ENCODE results near the gene STAM. TPM values are rescaled to one million over a fixed set of nuclear protein-coding genes. Genes with fewer than 3 reads are reported as not detected.

STAM gene
- total RNA-seq, 1 experiment from 2014 or later, result 38.8 TPM

DNA sequence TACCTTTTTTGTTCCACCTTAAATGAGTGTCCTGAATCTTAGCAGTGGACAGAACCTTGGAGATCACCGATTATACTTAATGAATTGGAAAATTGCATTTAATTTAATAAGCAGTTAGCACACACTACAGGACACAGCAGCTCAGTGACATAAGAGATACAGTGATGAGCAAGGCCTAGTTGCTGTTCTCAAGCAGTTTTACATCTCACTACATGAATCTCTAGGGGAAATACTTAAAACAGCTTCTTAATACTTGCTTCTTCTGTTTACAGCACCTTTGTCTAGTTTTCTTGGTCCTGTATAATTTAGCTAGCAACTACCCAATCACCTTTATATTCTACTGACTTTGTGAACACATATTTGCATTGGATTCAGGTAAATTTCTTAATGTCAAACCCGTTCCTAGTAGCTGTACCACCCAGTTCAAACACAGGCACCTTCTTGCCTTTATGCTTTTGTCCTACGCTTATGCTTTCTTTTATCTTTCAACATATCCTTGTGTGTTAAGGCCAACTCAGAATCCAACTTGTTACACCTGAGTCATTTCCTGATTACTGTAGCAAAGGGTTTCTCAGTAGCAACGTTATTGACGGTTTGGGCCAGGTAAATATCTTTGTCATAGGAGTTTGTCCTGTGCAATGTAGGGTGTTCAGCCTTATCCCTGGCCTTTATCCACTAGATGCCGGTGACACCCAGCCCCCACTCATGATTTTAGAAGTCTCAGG, 1.8 kb downstream of the STAM start:
- Histone ChIP-seq H3K4me3 (peak overlapping the region; percentile 96), H3F3A (ENCODE audit: insufficient read depth, low read depth) (peaks cover 27% of the 10 kb centered on the region; the same call in 1 of the 2 replicates), H3K79me2 (ENCODE audit: low read depth) (peaks cover 84% of the 10 kb centered on the region), H3K9me3 (ENCODE audit: insufficient read depth, low read depth) (no peaks in the 10 kb centered on the region), H4K20me1 (ENCODE audit: insufficient read depth) (no peaks in the 10 kb centered on the region), H3K9me2 (ENCODE audit: insufficient read depth) (no peaks in the 10 kb centered on the region), H3K27ac (peak overlapping the region; percentile 91), H3K4me2 (peak overlapping the region; percentile 80), H2AFZ (no peak overlapping the region), H3K27me3 (ENCODE audit: insufficient read depth, low read depth) (no peaks in the 10 kb centered on the region), H3K4me1 (replicated peaks; ENCODE audit: insufficient read depth) (peaks cover 30% of the 10 kb centered on the region), H3K36me3 (ENCODE audit: low read depth) (no peaks in the 10 kb centered on the region)
- no TSS peak for BruUV-seq (replicated peaks)
- peak; percentile 16 to 82 for DNase-seq
- ChIA-PET CTCF (no interaction called here), POLR2A (ENCODE audit: unreplicated experiment) (interaction anchor here (0.7 kb wide), 1 partner anchor 29 kb away, joined by 9 read pairs; no protein-coding TSS in a partner anchor)
- TF ChIP-seq, protein P1, sequence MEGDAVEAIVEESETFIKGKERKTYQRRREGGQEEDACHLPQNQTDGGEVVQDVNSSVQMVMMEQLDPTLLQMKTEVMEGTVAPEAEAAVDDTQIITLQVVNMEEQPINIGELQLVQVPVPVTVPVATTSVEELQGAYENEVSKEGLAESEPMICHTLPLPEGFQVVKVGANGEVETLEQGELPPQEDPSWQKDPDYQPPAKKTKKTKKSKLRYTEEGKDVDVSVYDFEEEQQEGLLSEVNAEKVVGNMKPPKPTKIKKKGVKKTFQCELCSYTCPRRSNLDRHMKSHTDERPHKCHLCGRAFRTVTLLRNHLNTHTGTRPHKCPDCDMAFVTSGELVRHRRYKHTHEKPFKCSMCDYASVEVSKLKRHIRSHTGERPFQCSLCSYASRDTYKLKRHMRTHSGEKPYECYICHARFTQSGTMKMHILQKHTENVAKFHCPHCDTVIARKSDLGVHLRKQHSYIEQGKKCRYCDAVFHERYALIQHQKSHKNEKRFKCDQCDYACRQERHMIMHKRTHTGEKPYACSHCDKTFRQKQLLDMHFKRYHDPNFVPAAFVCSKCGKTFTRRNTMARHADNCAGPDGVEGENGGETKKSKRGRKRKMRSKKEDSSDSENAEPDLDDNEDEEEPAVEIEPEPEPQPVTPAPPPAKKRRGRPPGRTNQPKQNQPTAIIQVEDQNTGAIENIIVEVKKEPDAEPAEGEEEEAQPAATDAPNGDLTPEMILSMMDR (conservative IDR thresholded peaks at IDR 0.05), result no peak
- TF ChIP-seq EZH2 (IDR thresholded peaks at IDR 0.05; ENCODE audit: low read depth), result no peak
- intact Hi-C loops (cut with micrococcal nuclease; ENCODE audit: unreplicated experiment), result loop anchor here (2.0 kb wide), 1 partner anchor 27 kb away; no protein-coding TSS in a partner anchor

DNA sequence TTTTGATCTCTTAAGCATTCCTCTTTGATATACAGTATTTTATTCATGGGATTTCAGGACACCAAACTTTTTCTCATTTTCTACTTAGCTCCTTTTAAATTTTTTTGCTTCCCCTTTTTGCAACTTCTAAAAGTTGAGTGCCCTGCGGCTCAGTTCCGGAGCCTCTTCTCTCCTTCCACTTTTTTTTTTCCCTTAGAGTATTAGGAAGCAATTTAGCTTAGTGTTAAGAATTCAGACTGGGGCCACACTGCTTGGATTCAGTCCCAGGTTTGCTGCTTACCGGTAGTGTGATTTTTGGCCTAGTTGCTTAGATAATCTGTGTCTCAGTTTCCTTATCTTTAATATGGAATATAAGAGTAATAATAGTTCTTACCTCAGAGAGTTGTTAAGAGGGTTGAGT, 3.4 kb downstream of the STAM start:
- intact Hi-C loops (cut with micrococcal nuclease; ENCODE audit: unreplicated experiment), result no loop called here
- Histone ChIP-seq H3K79me2 (ENCODE audit: low read depth) (peaks cover 90% of the 10 kb centered on the region), H2AFZ (no peak overlapping the region), H3K9me2 (ENCODE audit: insufficient read depth) (no peaks in the 10 kb centered on the region), H3K4me1 (replicated peaks; ENCODE audit: insufficient read depth) (peaks cover 25% of the 10 kb centered on the region), H3K9me3 (ENCODE audit: insufficient read depth, low read depth) (peaks cover 4% of the 10 kb centered on the region; the same call in 1 of the 2 replicates), H4K20me1 (ENCODE audit: insufficient read depth) (no peaks in the 10 kb centered on the region), H3K36me3 (ENCODE audit: low read depth) (peaks cover 6% of the 10 kb centered on the region), H3K4me2 (0 out of 2 replicates have a peak overlapping the region, but pooled peaks have one; percentile 80), H3K4me3 (no peak overlapping the region), H3K27me3 (ENCODE audit: insufficient read depth, low read depth) (no peaks in the 10 kb centered on the region), H3K27ac (no peak overlapping the region), H3F3A (ENCODE audit: insufficient read depth, low read depth) (peaks cover 24% of the 10 kb centered on the region; the same call in 1 of the 2 replicates)
- no TSS peak for BruUV-seq (replicated peaks)
- ChIA-PET POLR2A (ENCODE audit: unreplicated experiment) (no interaction called here), CTCF (interaction anchor here (1.0 kb wide), 1 partner anchor 140 kb away, joined by 3 read pairs; no protein-coding TSS in a partner anchor)
- TF ChIP-seq EZH2 (IDR thresholded peaks at IDR 0.05; ENCODE audit: low read depth), result no peak
- TF ChIP-seq, protein P1 (conservative IDR thresholded peaks at IDR 0.05), result no peak
- DNase-seq, result no peak

DNA sequence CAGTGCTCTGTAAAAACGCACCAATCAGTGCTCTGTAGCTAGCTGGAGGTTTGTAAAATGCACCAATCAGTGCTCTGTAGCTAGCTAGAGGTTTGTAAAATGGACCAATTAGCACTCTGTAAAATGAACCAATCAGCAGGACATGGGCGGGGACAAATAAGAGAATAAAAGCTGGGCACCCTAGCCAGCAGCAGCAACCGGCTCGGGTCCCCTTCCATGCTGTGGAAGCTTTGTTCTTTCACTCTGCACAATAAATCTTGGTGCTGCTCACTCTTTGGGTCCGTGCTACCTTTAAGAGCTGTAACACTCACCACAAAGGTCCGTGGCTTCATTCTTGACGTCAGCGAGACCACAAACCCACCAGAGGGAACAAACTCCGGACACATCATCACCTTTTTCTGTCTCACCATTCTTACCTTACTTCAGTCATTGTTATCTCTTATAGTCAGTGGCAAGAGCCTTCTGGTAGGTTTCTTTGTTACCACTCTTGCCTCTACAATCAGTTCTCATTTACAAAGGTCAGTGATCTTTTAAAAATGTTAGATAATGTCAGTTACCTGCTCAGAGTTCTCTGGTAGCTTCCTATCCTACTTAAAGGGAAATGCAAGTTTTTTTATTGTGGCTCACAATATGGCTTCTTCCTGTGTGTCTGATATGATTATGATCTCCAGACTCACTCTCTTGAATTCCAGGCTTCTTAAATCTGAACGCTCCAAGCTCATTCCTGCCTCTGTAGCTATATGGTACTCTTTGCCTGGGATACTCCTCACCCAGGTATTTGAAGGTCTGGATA, 4.5 kb downstream of the STAM start:
- Histone ChIP-seq H2AFZ (no peak overlapping the region), H3K27ac (no peak overlapping the region), H3K9me2 (ENCODE audit: insufficient read depth) (no peaks in the 10 kb centered on the region), H4K20me1 (ENCODE audit: insufficient read depth) (no peaks in the 10 kb centered on the region), H3F3A (ENCODE audit: insufficient read depth, low read depth) (peaks cover 15% of the 10 kb centered on the region; the same call in 1 of the 2 replicates), H3K27me3 (ENCODE audit: insufficient read depth, low read depth) (no peaks in the 10 kb centered on the region), H3K79me2 (ENCODE audit: low read depth) (peaks cover 93% of the 10 kb centered on the region), H3K36me3 (ENCODE audit: low read depth) (peaks cover 16% of the 10 kb centered on the region), H3K9me3 (ENCODE audit: insufficient read depth, low read depth) (peaks cover 9% of the 10 kb centered on the region; the same call in 1 of the 2 replicates), H3K4me2 (no peak overlapping the region), H3K4me3 (no peak overlapping the region), H3K4me1 (replicated peaks; ENCODE audit: insufficient read depth) (peaks cover 21% of the 10 kb centered on the region)
- CTCF ChIA-PET, result interaction anchor here (0.6 kb wide), 1 partner anchor 18 kb away, joined by 8 read pairs; no protein-coding TSS in a partner anchor
- POLR2A ChIA-PET (ENCODE audit: unreplicated experiment), result no interaction called here
- intact Hi-C loops (cut with micrococcal nuclease; ENCODE audit: unreplicated experiment), result loop anchor here (1.0 kb wide), 1 partner anchor 34 kb away; no protein-coding TSS in a partner anchor
- DNase-seq, result no peak
- BruUV-seq (replicated peaks), result no TSS peak
- no peak for TF ChIP-seq EZH2 (IDR thresholded peaks at IDR 0.05; ENCODE audit: low read depth)
- TF ChIP-seq, protein P1 (conservative IDR thresholded peaks at IDR 0.05), result no peak
